Measurements from ENCODE around the gene PTTG2. TPM values are rescaled to one million over a fixed set of nuclear protein-coding genes. Genes with fewer than 3 reads are reported as not detected.

The PTTG2 gene
- total RNA-seq, 2 donors from 2014 or later, result 2.2 to 10.7 TPM

DNA sequence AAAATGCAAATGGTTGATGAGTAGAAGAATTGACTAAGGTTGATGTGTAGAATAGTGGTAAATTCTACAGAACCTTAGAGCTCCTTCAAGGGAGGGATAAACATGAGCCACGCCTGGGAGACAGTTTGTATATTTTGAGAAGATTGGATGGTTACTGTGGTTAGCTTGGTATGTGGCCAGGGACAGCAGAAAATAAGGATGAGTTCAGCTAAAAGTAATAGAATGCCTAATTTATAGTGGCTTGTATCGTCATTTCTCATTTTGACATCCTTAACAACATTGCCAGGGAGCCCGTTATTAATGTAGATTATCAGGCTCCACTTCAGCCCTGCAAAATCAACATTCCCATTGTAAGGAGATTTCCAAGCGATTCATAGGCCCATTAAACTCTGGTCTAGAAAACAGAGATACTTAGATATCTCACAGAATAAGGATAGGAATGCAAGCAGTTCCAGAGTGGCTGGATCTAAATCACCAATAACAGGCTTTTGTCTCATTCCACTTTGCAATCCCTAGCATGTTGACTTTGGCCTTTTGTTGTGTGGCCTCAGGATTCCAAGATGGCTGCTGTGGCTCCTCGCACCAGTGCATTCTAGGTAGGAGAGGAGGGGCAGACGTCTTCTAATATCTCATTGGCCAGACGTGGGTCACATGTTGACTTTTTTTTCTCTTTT, 6.4 kb upstream of the PTTG2 start:
- no peaks in the 10 kb centered on the region for H3K4me1 ChIP-seq (ENCODE audit: control insufficient read depth in 1 of 2, low read depth in 2 of 2)
- no peak for ATAC-seq (ENCODE audit: insufficient number of reproducible peaks, low FRiP score, low read depth)
- H3K36me3 ChIP-seq, result peaks cover 9% of the 10 kb centered on the region
- TF ChIP-seq, protein P1, sequence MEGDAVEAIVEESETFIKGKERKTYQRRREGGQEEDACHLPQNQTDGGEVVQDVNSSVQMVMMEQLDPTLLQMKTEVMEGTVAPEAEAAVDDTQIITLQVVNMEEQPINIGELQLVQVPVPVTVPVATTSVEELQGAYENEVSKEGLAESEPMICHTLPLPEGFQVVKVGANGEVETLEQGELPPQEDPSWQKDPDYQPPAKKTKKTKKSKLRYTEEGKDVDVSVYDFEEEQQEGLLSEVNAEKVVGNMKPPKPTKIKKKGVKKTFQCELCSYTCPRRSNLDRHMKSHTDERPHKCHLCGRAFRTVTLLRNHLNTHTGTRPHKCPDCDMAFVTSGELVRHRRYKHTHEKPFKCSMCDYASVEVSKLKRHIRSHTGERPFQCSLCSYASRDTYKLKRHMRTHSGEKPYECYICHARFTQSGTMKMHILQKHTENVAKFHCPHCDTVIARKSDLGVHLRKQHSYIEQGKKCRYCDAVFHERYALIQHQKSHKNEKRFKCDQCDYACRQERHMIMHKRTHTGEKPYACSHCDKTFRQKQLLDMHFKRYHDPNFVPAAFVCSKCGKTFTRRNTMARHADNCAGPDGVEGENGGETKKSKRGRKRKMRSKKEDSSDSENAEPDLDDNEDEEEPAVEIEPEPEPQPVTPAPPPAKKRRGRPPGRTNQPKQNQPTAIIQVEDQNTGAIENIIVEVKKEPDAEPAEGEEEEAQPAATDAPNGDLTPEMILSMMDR (IDR thresholded peaks at IDR 0.05), result no peak
- no peak overlapping the region for H3K4me3 ChIP-seq
- H3K27me3 ChIP-seq (replicated peaks; ENCODE audit: insufficient read depth), result no peaks in the 10 kb centered on the region
- H3K9me3 ChIP-seq, result no peaks in the 10 kb centered on the region
- no peak overlapping the region for H3K27ac ChIP-seq
- DNase-seq (ENCODE audit: low spot score), result no peak

DNA sequence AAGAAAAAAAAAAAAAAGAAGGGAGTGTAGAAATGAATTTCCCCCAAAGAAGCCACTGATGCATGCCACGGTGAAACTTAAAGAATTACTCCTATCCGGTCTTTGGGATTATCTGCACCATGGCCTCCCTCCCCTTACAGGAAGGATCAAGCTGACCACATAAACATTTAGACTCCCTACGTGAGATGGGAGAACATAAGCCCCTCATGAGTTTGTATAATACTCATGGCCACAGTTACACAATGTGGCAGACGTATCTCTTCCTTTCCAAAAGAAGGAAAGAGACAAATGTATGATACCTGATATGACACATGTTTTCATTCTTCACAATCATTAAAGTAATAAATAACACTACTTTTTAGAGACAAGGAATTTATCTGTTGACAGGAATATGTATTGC, 3.3 kb upstream of the PTTG2 start:
- Histone ChIP-seq H3K4me1 (ENCODE audit: control insufficient read depth in 1 of 2, low read depth in 2 of 2) (peaks cover 0 to 9% of the 10 kb centered on the region in 2 donors), H3K4me3 (no peak overlapping the region), H3K27ac (no peak overlapping the region), H3K27me3 (replicated peaks; ENCODE audit: insufficient read depth) (no peaks in the 10 kb centered on the region), H3K36me3 (peaks cover 9% of the 10 kb centered on the region), H3K9me3 (no peaks in the 10 kb centered on the region)
- DNase-seq (ENCODE audit: low spot score) (no peak), ATAC-seq (ENCODE audit: insufficient number of reproducible peaks, low FRiP score, low read depth) (no peak)
- TF ChIP-seq, protein P1 (IDR thresholded peaks at IDR 0.05), result no peak

DNA sequence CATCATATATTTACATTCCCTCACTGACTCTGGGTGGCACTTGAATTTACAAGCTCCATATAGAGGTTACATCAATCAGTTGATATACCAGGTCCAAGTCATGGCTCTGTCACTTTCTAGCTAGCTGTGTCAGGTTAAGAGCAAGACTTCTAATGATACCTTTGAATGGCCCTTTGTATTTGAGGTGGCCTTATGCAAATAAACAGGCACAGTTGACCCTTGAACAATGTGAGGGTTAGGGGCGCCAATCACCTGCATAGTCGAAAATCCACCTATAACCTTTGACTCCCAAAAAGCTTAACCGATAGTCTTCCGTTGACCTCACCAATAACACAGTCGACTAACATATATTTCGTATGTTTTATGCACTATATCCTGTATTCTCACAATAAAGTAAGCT, 1.3 kb upstream of the PTTG2 start:
- no peaks in the 10 kb centered on the region for H3K27me3 ChIP-seq (replicated peaks; ENCODE audit: insufficient read depth)
- DNase-seq (ENCODE audit: low spot score) (no peak), ATAC-seq (ENCODE audit: insufficient number of reproducible peaks, low FRiP score, low read depth) (no peak)
- H3K27ac ChIP-seq, result no peak overlapping the region
- H3K4me1 ChIP-seq (ENCODE audit: control insufficient read depth in 1 of 2, low read depth in 2 of 2), result peaks cover 0 to 9% of the 10 kb centered on the region in 2 donors
- no peak overlapping the region for H3K4me3 ChIP-seq
- H3K36me3 ChIP-seq, result no peaks in the 10 kb centered on the region
- TF ChIP-seq, protein P1 (IDR thresholded peaks at IDR 0.05), result no peak
- no peaks in the 10 kb centered on the region for H3K9me3 ChIP-seq

DNA sequence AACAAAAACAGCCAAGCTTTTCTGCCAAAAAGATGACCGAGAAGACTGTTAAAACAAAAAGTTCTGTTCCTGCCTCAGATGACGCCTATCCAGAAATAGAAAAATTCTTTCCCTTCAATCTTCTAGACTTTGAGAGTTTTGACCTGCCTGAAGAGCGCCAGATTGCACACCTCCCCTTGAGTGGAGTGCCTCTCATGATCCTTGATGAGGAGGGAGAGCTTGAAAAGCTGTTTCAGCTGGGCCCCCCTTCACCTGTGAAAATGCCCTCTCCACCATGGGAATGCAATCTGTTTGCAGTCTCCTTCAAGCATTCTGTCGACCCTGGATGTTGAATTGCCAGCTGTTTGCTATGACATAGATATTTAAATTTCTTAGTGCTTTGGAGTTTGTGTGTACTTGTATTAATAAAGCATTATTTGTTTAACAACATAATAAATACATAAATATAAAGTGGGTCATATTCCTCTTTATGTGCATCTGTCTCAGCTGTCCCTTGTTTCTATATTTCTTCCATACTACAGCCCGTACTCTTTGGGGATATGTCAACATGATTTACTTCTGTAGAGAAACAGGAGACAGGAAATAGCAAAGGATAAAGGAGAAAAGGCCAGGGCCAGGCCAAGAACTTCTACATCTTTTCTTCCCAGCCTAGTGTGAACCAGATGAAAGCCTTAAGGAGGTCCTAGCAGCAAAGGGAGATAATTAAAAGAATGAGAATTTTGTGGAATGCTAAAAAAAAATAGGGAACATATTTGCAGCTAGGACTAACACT, 667 bp downstream of the PTTG2 start:
- Histone ChIP-seq H3K36me3 (no peaks in the 10 kb centered on the region), H3K9me3 (no peaks in the 10 kb centered on the region), H3K4me1 (ENCODE audit: control insufficient read depth in 1 of 2, low read depth in 2 of 2) (peaks cover 0 to 16% of the 10 kb centered on the region in 2 donors), H3K27me3 (replicated peaks; ENCODE audit: insufficient read depth) (no peaks in the 10 kb centered on the region), H3K27ac (no peak overlapping the region), H3K4me3 (no peak overlapping the region)
- no peak for ATAC-seq (ENCODE audit: insufficient number of reproducible peaks, low FRiP score, low read depth)
- TF ChIP-seq, protein P1 (IDR thresholded peaks at IDR 0.05), result no peak
- DNase-seq (ENCODE audit: low spot score), result no peak

DNA sequence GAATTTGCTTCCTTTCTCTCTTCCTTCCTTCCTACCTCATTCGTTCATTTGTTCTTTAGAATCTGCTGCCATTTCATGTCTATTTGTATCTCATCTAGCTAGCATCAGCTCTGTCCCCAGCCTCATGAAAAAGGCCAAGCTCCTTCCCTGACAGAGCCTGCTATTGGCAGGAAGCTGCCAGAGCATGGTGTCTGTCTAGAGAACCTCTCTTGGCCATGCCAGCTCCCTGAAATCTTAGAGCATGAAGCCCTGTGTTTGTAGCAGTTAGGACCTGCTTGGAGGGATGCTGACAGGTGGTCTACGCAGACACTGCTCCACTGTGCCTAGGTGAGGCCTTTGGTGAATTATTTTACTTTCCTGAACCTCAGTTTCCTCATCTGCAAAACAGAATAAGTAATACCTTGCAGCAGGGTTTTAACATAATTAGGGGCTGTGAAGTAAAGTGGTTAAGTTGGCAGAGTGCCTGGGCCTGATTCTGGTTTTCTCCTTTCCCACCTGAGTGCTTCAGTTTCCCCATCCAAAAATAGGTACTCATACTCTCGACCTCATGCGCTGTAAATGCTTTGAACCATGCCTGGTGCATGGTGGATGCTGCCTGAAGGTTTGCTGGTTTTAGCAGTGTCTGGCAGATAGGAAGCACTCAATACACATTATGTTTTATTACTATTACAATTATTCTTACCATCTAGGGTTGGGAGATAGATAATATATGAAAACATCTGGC, 4.7 kb downstream of the PTTG2 start:
- Histone ChIP-seq H3K9me3 (no peaks in the 10 kb centered on the region), H3K36me3 (no peaks in the 10 kb centered on the region), H3K27ac (no peak overlapping the region), H3K27me3 (replicated peaks; ENCODE audit: insufficient read depth) (no peaks in the 10 kb centered on the region), H3K4me3 (no peak overlapping the region), H3K4me1 (ENCODE audit: control insufficient read depth in 1 of 2, low read depth in 2 of 2) (peaks cover 17 to 52% of the 10 kb centered on the region in 2 donors)
- no peak for DNase-seq (ENCODE audit: low spot score)
- TF ChIP-seq, protein P1 (IDR thresholded peaks at IDR 0.05), result no peak
- no peak for ATAC-seq (ENCODE audit: insufficient number of reproducible peaks, low FRiP score, low read depth)
